Kidney (tissue), 14 donors: ENCODE results near the gene CEP112. TPM values are rescaled to one million over a fixed set of nuclear protein-coding genes. Genes with fewer than 3 reads are reported as not detected.
A peak's percentile ranks its signal among the peaks of the same experiment; 100 is the strongest.

ENCODE experiments used
- DNase-seq, 5 donors: peaks; one replicate each; pipeline ENCODE4 v3.0.0-alpha.2; 2013 to 2020
- FAIRE-seq: peaks from 2 replicates; lab custom pipeline; 2012; peaks lifted over from hg19 to GRCh38; lab: Jason Lieb, UNC
- H3K27ac ChIP-seq, 2 donors: one replicate each; pipeline ENCODE4 v1.7.0; 2013; ENCODE audit warnings: low read depth in 2 of 2, low read length in 2 of 2, inconsistent platforms in 1 of 2
- H3K27me3 ChIP-seq: one replicate; pipeline ENCODE4 v1.7.1; 2013; ENCODE audit warnings: low read length, inconsistent platforms; ENCODE audit not compliant: control insufficient read depth, insufficient read depth
- H3K36me3 ChIP-seq, 3 donors: one replicate each; pipeline versions ENCODE4 v1.7.0 to v1.7.1; 2013; ENCODE audit warnings: low read length in 3 of 3, control low read depth in 1 of 3, inconsistent platforms in 1 of 3; ENCODE audit not compliant: insufficient read depth in 3 of 3, control insufficient read depth in 2 of 3
- H3K4me1 ChIP-seq, 3 donors: one replicate each; pipeline versions ENCODE4 v1.7.0 to v1.7.1; 2013; ENCODE audit warnings: low read length in 3 of 3, inconsistent platforms in 1 of 3, low read depth in 1 of 3; ENCODE audit not compliant: control insufficient read depth in 2 of 3, insufficient read depth in 2 of 3
- H3K4me3 ChIP-seq, 3 donors: one replicate each; pipeline versions ENCODE4 v1.7.0 to v1.8.1; 2013; ENCODE audit warnings: low read length in 3 of 3, control low read depth in 1 of 3, inconsistent platforms in 1 of 3
- H3K9ac ChIP-seq, 3 donors: one replicate each; pipeline versions ENCODE4 v1.7.0 to v1.7.1; 2013; ENCODE audit warnings: low read length in 3 of 3, control low read depth in 1 of 3, inconsistent platforms in 1 of 3
- H3K9me3 ChIP-seq, 3 donors: one replicate each; pipeline versions ENCODE4 v1.7.0 to v1.7.1; 2013; ENCODE audit warnings: low read length in 3 of 3, control low read depth in 1 of 3, inconsistent platforms in 1 of 3; ENCODE audit not compliant: control insufficient read depth in 2 of 3, insufficient read depth in 1 of 3
- CTCF ChIP-seq: IDR thresholded peaks from 3 replicates; pipeline ENCODE4 v1.5.1; 2012; ENCODE audit warnings: mild to moderate bottlenecking, moderate library complexity, borderline replicate concordance; ENCODE audit not compliant: insufficient read depth; ENCODE audit errors: extremely low read depth
- intact Hi-C: fragments of 100-400 bp; cut with DNase I; formaldehyde crosslinking; loops from one replicate; pipeline ENCODE4 v1.11.1; 2022
- polyA plus RNA-seq: library from polyadenylated mRNA; stranded (reverse); fragments of 350-450 nt; fragmentation: Illumina TruSeq; extraction: RNeasy Lipid Tissue Mini Kit (QIAGEN cat#74804); gene quantifications from one replicate; pipeline ENCODE4 v1.2.3, GENCODE V29; 2014; ENCODE audit warnings: low read depth, low replicate concordance; ENCODE audit not compliant: insufficient read depth
- total RNA-seq: library from RNA; stranded (reverse); fragmentation: NEBNext Ultra II Directional; extraction: Animal tissue kit (Norgen Biotek cat#: 25700); gene quantifications from one replicate; pipeline ENCODE4 v1.2.1, GENCODE V29; 2021
- donor health status: control.
- donor health status: control.
- donor health status: control.
- donor health status: control.
- donor health status: control.
- donor health status: DM: yes; HTN: yes; CAD: no.
- donor health status: Normal renal cell carcinoma (clear cell type).

The CEP112 gene
- total and polyA plus RNA-seq, 2 donors from 2014 or later: 17.0 to 27.4 TPM

- intact Hi-C loops: no loop called here
- FAIRE-seq (no peak), DNase-seq (peak in 2 of 5 donors; percentile 6 to 7)
- no peaks in the 10 kb centered on the region for H3K27me3 ChIP-seq
- no peak for TF ChIP-seq CTCF
- H3K9me3 ChIP-seq: no peaks in the 10 kb centered on the region
- no peak overlapping the region for H3K27ac ChIP-seq
- no peaks in the 10 kb centered on the region for H3K4me1 ChIP-seq
- no peak overlapping the region for H3K4me3 ChIP-seq
- H3K9ac ChIP-seq: no peak overlapping the region
- H3K36me3 ChIP-seq: no peaks in the 10 kb centered on the region
Observed at GRCh38 chr17:65978871-65979270, 213.1 kb downstream of the CEP112 start.

- intact Hi-C loops: no loop called here
- FAIRE-seq (no peak), DNase-seq (no peak)
- H3K27me3 ChIP-seq: no peaks in the 10 kb centered on the region
- H3K4me3 ChIP-seq: no peak overlapping the region
- H3K9ac ChIP-seq: no peak overlapping the region
- no peak for TF ChIP-seq CTCF
- no peaks in the 10 kb centered on the region for H3K4me1 ChIP-seq
- H3K9me3 ChIP-seq: no peaks in the 10 kb centered on the region
- H3K27ac ChIP-seq: no peak overlapping the region
- no peaks in the 10 kb centered on the region for H3K36me3 ChIP-seq
Observed at GRCh38 chr17:65977041-65977440, 214.9 kb downstream of the CEP112 start.

- H3K9ac ChIP-seq: no peak overlapping the region
- DNase-seq (peak in 2 of 5 donors; percentile 2 to 18), FAIRE-seq (no peak)
- no peaks in the 10 kb centered on the region for H3K27me3 ChIP-seq
- H3K36me3 ChIP-seq: no peaks in the 10 kb centered on the region
- H3K4me3 ChIP-seq: no peak overlapping the region
- intact Hi-C loops: no loop called here
- H3K27ac ChIP-seq: no peak overlapping the region
- no peak for TF ChIP-seq CTCF
- H3K4me1 ChIP-seq: no peaks in the 10 kb centered on the region
- no peaks in the 10 kb centered on the region for H3K9me3 ChIP-seq
Observed at GRCh38 chr17:65975878-65976277, 216.1 kb downstream of the CEP112 start.

GRCh38 chr17:65973237-65973636, 218.7 kb downstream of the CEP112 start:
- Histone ChIP-seq H3K9ac (no peak overlapping the region), H3K27me3 (no peaks in the 10 kb centered on the region), H3K9me3 (no peaks in the 10 kb centered on the region), H3K4me1 (no peaks in the 10 kb centered on the region), H3K27ac (no peak overlapping the region), H3K36me3 (no peaks in the 10 kb centered on the region), H3K4me3 (no peak overlapping the region)
- DNase-seq (no peak), FAIRE-seq (no peak)
- no peak for TF ChIP-seq CTCF
- intact Hi-C loops: no loop called here
